ENCODE measurements around the gene C1QTNF8.

Gene C1QTNF8

GRCh38 chr16:1069154-1069553 is 26.9 kb downstream of the C1QTNF8 start:
- H3K36me3 ChIP-seq (ENCODE audit: insufficient read depth, low read length): no peaks in the 10 kb centered on the region
- peaks cover 70% of the 10 kb centered on the region for H3K27me3 ChIP-seq (ENCODE audit: control insufficient read depth, insufficient read depth, low read length)
- H3K9me3 ChIP-seq (replicated peaks; ENCODE audit: low read length): no peaks in the 10 kb centered on the region
- H3K4me1 ChIP-seq (ENCODE audit: control insufficient read depth, insufficient read depth, low read length): no peaks in the 10 kb centered on the region
- no peak overlapping the region for H3K4me2 ChIP-seq (ENCODE audit: low read length)
- no peak overlapping the region for H3K9ac ChIP-seq (ENCODE audit: low read depth, low read length)
- no peak overlapping the region for H3K4me3 ChIP-seq (ENCODE audit: low read length)

DNA sequence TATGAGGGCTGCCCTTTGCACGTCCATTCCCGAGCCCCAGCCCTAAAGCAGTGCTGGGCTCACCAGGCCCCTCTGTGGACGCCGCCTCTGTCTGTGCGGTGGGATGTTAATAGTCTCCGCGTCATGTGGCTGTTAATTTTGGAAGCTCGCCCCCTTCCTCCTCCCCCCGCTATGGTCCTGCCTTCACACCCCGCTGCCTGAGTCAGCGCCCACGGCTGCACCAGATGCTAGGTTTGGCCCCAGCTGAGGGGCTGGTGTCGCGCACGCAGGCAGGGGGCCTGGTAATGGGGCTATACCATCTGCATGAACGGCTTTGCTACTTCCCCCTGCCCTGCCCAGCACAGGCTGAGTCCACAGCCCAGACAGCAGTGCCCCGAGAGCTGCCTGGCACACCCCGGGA is 27.6 kb downstream of the C1QTNF8 start:
- Histone ChIP-seq H3K9ac (ENCODE audit: low read depth, low read length) (no peak overlapping the region), H3K36me3 (ENCODE audit: insufficient read depth, low read length) (no peaks in the 10 kb centered on the region), H3K27me3 (ENCODE audit: control insufficient read depth, insufficient read depth, low read length) (peaks cover 66% of the 10 kb centered on the region), H3K4me1 (ENCODE audit: control insufficient read depth, insufficient read depth, low read length) (no peaks in the 10 kb centered on the region), H3K4me3 (ENCODE audit: low read length) (no peak overlapping the region), H3K4me2 (ENCODE audit: low read length) (no peak overlapping the region), H3K9me3 (replicated peaks; ENCODE audit: low read length) (no peaks in the 10 kb centered on the region)

- H3K27me3 ChIP-seq (ENCODE audit: control insufficient read depth, insufficient read depth, low read length): peaks cover 64% of the 10 kb centered on the region
These were observed 28.4 kb downstream of the C1QTNF8 start for GRCh38 chr16:1067629-1068028.

GRCh38 chr16:1066584-1067172 is 29.4 kb downstream of the C1QTNF8 start:
- H3K4me3 ChIP-seq (ENCODE audit: low read length): no peak overlapping the region
- no peak overlapping the region for H3K9ac ChIP-seq (ENCODE audit: low read depth, low read length)
- H3K36me3 ChIP-seq (ENCODE audit: insufficient read depth, low read length): no peaks in the 10 kb centered on the region
- H3K4me1 ChIP-seq (ENCODE audit: control insufficient read depth, insufficient read depth, low read length): no peaks in the 10 kb centered on the region
- H3K9me3 ChIP-seq (replicated peaks; ENCODE audit: low read length): no peaks in the 10 kb centered on the region
- H3K4me2 ChIP-seq (ENCODE audit: low read length): no peak overlapping the region
- H3K27me3 ChIP-seq (ENCODE audit: control insufficient read depth, insufficient read depth, low read length): peaks cover 56% of the 10 kb centered on the region

More at GRCh38 chr16:1067629-1068028, 28.4 kb downstream of the C1QTNF8 start:
- Histone ChIP-seq H3K4me3 (ENCODE audit: low read length) (no peak overlapping the region), H3K9ac (ENCODE audit: low read depth, low read length) (no peak overlapping the region), H3K4me1 (ENCODE audit: control insufficient read depth, insufficient read depth, low read length) (no peaks in the 10 kb centered on the region), H3K36me3 (ENCODE audit: insufficient read depth, low read length) (no peaks in the 10 kb centered on the region), H3K4me2 (ENCODE audit: low read length) (no peak overlapping the region), H3K9me3 (replicated peaks; ENCODE audit: low read length) (no peaks in the 10 kb centered on the region)

DNA sequence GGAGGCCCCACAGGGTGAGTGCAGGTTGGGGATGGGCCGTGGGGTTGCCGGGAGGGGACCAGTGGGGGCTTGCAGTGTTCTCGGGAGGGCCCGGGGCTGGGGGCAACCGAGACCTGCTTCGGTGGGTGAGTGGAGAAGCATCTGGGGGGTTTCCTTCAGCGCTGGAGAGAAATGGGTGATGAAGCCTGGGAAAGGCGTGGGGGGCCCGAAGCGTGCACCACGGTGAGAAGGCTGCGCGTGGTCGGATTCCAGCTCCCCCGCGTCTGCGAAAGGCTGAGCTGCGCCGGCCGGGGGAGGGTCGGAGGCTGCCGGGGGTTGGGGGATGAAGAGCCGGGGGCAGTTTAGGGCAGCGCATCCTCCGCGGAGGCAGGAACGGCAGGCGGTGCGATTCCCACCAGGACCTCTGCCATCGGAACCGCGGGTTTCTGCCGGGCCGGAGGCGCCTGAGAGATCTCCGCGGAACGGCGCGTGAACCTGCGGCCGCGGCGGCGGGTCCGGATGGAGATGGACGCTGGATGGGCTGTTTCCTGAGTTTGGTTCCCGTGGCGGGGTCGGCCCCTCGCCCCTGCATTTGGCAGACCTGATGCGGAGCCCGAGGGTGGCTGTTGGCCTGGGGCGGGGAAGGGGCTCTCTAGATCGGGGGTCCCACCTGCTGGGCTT is 30.4 kb downstream of the C1QTNF8 start:
- no peak overlapping the region for H3K4me3 ChIP-seq (ENCODE audit: low read length)
- no peak overlapping the region for H3K9ac ChIP-seq (ENCODE audit: low read depth, low read length)
- no peaks in the 10 kb centered on the region for H3K4me1 ChIP-seq (ENCODE audit: control insufficient read depth, insufficient read depth, low read length)
- peaks cover 48% of the 10 kb centered on the region for H3K27me3 ChIP-seq (ENCODE audit: control insufficient read depth, insufficient read depth, low read length)
- no peak overlapping the region for H3K4me2 ChIP-seq (ENCODE audit: low read length)
- H3K36me3 ChIP-seq (ENCODE audit: insufficient read depth, low read length): no peaks in the 10 kb centered on the region
- H3K9me3 ChIP-seq (replicated peaks; ENCODE audit: low read length): no peaks in the 10 kb centered on the region

DNA sequence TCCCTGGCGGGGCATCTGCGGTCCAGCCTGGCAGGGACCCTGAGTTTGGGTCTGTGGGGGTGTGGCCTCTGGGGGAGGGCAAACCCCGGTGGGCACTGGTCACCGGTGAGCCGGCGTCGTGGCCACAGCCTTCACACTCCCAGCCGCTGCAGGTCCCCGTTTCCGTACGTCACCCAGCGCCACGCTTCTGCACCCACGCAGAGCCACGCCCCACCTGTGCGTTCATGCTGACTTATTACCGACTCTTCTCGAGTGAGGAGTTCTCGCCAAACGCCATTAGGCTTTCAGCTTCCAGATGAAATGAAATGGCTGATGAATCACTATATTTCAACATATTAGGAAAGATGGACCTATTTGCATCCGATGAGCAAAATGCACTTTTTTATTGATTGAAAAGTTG is 32.3 kb downstream of the C1QTNF8 start:
- Histone ChIP-seq H3K9me3 (replicated peaks; ENCODE audit: low read length) (no peaks in the 10 kb centered on the region), H3K36me3 (ENCODE audit: insufficient read depth, low read length) (no peaks in the 10 kb centered on the region), H3K27me3 (ENCODE audit: control insufficient read depth, insufficient read depth, low read length) (peaks cover 37% of the 10 kb centered on the region), H3K4me2 (ENCODE audit: low read length) (no peak overlapping the region), H3K4me3 (ENCODE audit: low read length) (no peak overlapping the region), H3K9ac (ENCODE audit: low read depth, low read length) (no peak overlapping the region), H3K4me1 (ENCODE audit: control insufficient read depth, insufficient read depth, low read length) (no peaks in the 10 kb centered on the region)

- H3K36me3 ChIP-seq (ENCODE audit: insufficient read depth, low read length): no peaks in the 10 kb centered on the region
- no peaks in the 10 kb centered on the region for H3K4me1 ChIP-seq (ENCODE audit: control insufficient read depth, insufficient read depth, low read length)
- H3K9me3 ChIP-seq (replicated peaks; ENCODE audit: low read length): no peaks in the 10 kb centered on the region
- H3K27me3 ChIP-seq (ENCODE audit: control insufficient read depth, insufficient read depth, low read length): peaks cover 28% of the 10 kb centered on the region
- H3K9ac ChIP-seq (ENCODE audit: low read depth, low read length): no peak overlapping the region
- no peak overlapping the region for H3K4me2 ChIP-seq (ENCODE audit: low read length)
- H3K4me3 ChIP-seq (ENCODE audit: low read length): no peak overlapping the region
These were observed 33.1 kb downstream of the C1QTNF8 start for GRCh38 chr16:1062895-1063294.

GRCh38 chr16:1061769-1062505 is 34.1 kb downstream of the C1QTNF8 start:
- no peak overlapping the region for H3K4me2 ChIP-seq (ENCODE audit: low read length)
- no peak overlapping the region for H3K4me3 ChIP-seq (ENCODE audit: low read length)
- H3K9me3 ChIP-seq (replicated peaks; ENCODE audit: low read length): no peaks in the 10 kb centered on the region
- no peaks in the 10 kb centered on the region for H3K4me1 ChIP-seq (ENCODE audit: control insufficient read depth, insufficient read depth, low read length)
- no peak overlapping the region for H3K9ac ChIP-seq (ENCODE audit: low read depth, low read length)
- H3K27me3 ChIP-seq (ENCODE audit: control insufficient read depth, insufficient read depth, low read length): peaks cover 25% of the 10 kb centered on the region
- H3K36me3 ChIP-seq (ENCODE audit: insufficient read depth, low read length): no peaks in the 10 kb centered on the region

DNA sequence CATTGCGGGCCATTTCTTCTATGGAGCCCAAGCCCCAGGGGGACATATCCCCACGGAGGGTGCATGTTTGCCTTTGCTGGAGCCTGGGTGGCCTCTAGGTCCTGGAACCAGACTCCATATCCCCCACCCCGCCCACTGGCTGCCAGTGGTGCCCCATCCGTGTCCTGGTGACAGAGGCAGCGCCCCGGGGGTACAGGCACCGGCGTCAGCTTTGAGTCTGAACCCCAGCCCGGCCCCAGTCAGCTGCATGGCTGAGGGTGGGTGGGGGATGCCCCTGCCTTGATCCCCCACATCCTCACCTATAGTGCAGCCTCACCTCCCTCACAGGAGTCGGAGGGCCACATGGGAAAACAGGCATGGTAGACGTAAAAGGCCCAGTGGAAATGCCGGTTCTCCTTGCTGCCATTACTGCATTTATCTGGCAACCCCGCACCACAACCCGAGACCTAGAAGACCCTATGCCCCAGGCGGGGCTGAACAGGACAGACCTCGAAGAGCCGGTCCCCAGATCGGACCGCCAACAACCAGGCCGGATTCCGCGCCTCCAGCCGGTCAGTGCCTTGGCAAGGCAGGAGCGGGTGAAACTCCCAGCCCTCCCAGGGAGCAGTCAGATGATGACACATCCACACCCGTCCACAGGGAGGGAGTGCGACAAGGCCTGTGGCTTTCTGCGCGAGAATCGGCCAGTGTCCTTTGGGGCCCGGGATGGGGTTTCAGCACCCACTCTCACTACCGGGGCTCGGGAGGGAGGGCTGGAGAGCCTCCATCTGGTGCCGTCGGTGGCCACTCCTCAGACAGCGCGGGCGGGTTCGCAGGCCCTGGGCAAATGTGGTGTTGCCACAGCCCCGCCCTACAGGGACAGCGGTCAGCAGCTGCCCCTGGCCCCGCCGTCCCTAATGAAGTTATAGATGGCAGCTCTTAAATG is 35.4 kb downstream of the C1QTNF8 start:
- Histone ChIP-seq H3K9me3 (replicated peaks; ENCODE audit: low read length) (no peaks in the 10 kb centered on the region), H3K4me1 (ENCODE audit: control insufficient read depth, insufficient read depth, low read length) (no peaks in the 10 kb centered on the region), H3K4me3 (ENCODE audit: low read length) (no peak overlapping the region), H3K36me3 (ENCODE audit: insufficient read depth, low read length) (no peaks in the 10 kb centered on the region), H3K27me3 (ENCODE audit: control insufficient read depth, insufficient read depth, low read length) (peaks cover 19% of the 10 kb centered on the region), H3K9ac (ENCODE audit: low read depth, low read length) (no peak overlapping the region), H3K4me2 (ENCODE audit: low read length) (no peak overlapping the region)

- Histone ChIP-seq H3K27me3 (ENCODE audit: control insufficient read depth, insufficient read depth, low read length) (peaks cover 10% of the 10 kb centered on the region), H3K36me3 (ENCODE audit: insufficient read depth, low read length) (no peaks in the 10 kb centered on the region), H3K4me1 (ENCODE audit: control insufficient read depth, insufficient read depth, low read length) (no peaks in the 10 kb centered on the region), H3K4me3 (ENCODE audit: low read length) (no peak overlapping the region), H3K4me2 (ENCODE audit: low read length) (no peak overlapping the region), H3K9ac (ENCODE audit: low read depth, low read length) (no peak overlapping the region), H3K9me3 (replicated peaks; ENCODE audit: low read length) (no peaks in the 10 kb centered on the region)
These were observed 36.7 kb downstream of the C1QTNF8 start for GRCh38 chr16:1059310-1059709.

GRCh38 chr16:1058216-1058615 is 37.8 kb downstream of the C1QTNF8 start:
- no peak overlapping the region for H3K9ac ChIP-seq (ENCODE audit: low read depth, low read length)
- no peaks in the 10 kb centered on the region for H3K4me1 ChIP-seq (ENCODE audit: control insufficient read depth, insufficient read depth, low read length)
- H3K27me3 ChIP-seq (ENCODE audit: control insufficient read depth, insufficient read depth, low read length): peaks cover 14% of the 10 kb centered on the region
- no peaks in the 10 kb centered on the region for H3K9me3 ChIP-seq (replicated peaks; ENCODE audit: low read length)
- no peak overlapping the region for H3K4me2 ChIP-seq (ENCODE audit: low read length)
- no peak overlapping the region for H3K4me3 ChIP-seq (ENCODE audit: low read length)
- no peaks in the 10 kb centered on the region for H3K36me3 ChIP-seq (ENCODE audit: insufficient read depth, low read length)
